SK-N-SH (cell line): ENCODE results near the gene UNKL.

Source experiments
- FOXJ3 ChIP-seq: sonication (generic); formaldehyde crosslinking; IDR thresholded peaks from 2 replicates; pipeline ENCODE4 v1.5.1; 2020; ENCODE audit warnings: mild to moderate bottlenecking, missing genetic modification reagents
- MAX ChIP-seq: IDR thresholded peaks from 2 replicates; pipeline ENCODE4 v1.4.0; 2012; ENCODE audit warnings: low read depth
- POLR2AphosphoS5 ChIP-seq: IDR thresholded peaks from 2 replicates; pipeline ENCODE4 v1.6.1; 2012; ENCODE audit warnings: low read depth, low read length
- REST ChIP-seq: IDR thresholded peaks from 2 replicates; pipeline ENCODE4 v1.6.1; 2012; ENCODE audit warnings: mild to moderate bottlenecking, low read depth, low read length, moderate library complexity

- TF ChIP-seq FOXJ3 (no peak), POLR2AphosphoS5 (0 out of 2 replicates have a peak, but pooled peaks have one; percentile 26), MAX (peak; percentile 59; the same call in 1 of the 2 replicates), REST (no peak)
Observed at GRCh38 chr16:1379304-1380076, 35.0 kb downstream of the UNKL start.
